Activated naive CD4-positive, alpha-beta T cell (primary cell): ENCODE measurements around the gene TSACC.
A peak's percentile ranks its signal among the peaks of the same experiment; 100 is the strongest.
"Not testable (repeated sequence)": the region's sequence is repeated elsewhere in the genome, so short reads cannot be mapped to it uniquely, and the experiment has no call there.

Experiments
- DNase-seq, 4 experiments: peaks; one replicate each; lab custom pipeline; 2025; lab: John Stamatoyannopoulos, UW

TSACC gene

GRCh38 chr1:156338180-156338976 is at the start of gene TSACC, which contains the start of gene CCT3:
TSS of gene TSACC (plus strand) at chr1:156338526. CDS start at chr1:156339758, 1,232 bp downstream.
TSS of gene CCT3 (minus strand) at chr1:156338292. CDS start at chr1:156338184, 108 bp downstream.
- peak; percentile 97 to 99 (median 98) for DNase-seq

GRCh38 chr1:156289857-156290256 is 48.5 kb upstream of the TSACC start:
- no peak for DNase-seq

DNA sequence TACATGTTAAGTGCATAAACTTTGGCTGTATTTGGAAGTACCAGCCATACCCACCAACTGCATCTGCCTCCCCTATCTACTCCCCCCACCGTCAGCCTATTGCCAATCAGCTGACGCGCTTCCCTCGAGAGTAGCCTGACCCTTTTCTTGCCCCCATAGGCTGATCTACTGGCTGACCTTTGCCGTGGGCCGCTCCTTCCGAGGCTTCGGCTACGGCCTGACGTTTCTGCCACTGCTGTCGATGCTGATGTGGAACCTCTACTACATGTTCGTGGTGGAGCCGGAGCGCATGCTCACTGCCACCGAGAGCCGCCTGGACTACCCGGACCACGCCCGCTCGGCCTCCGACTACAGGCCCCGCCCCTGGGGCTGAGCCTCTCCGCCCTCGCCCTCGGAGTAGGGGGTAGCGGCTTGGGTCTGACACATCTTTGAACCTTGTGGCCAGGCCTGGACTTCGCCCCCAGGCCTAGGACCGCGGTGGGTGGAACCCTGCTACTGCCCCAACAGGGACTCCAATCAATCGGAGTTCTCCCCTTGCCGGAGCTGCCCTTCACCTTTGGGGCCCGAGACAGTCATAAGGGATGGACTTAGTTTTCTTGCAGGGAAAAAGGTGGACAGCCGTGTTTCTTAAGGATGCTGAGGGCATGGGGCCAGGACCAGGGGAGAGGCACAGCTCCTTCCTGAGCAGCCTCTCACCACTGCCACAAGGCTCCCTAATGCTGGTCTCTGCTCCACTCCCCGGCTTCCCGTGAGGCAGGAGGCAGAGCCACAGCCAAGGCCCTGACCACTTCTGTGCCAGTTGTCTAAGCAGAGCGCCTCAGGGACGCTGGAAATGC is 46.9 kb upstream of the TSACC start:
- DNase-seq, result no peak

GRCh38 chr1:156293098-156293434 is 45.3 kb upstream of the TSACC start:
- DNase-seq, result no peak

DNA sequence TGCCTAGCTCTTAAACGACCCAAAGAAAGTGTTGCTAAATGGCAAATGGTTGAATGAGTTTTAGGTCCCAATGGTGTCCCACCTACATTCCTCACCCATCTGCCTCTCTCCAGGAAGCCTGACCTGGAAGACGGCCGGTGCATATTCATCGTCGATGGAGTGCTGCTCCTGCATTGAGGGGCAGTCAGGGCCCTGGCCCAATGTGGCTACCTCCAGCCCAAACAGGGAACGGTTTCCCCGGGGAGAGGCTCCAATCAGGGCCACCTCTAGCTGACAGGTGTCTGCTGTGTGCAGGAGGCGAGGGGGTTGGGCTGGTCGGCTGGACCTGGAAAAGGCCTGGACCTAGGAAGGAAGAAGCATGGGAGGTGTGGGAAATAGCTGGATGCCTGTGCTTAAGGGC is 44.4 kb upstream of the TSACC start:
- no peak for DNase-seq

- DNase-seq, result peak in 2 of 4 experiments; percentile 28 to 42
These were observed 42.9 kb upstream of the TSACC start, which contains the start of gene GLMP for GRCh38 chr1:156295391-156295947. TSS of gene GLMP (minus strand) at chr1:156295679. CDS start at chr1:156295645, 34 bp downstream.

GRCh38 chr1:156298852-156299357 is 39.4 kb upstream of the TSACC start, which contains the start of gene VHLL:
TSS of gene VHLL (minus strand) at chr1:156299307. CDS start at chr1:156299189, 118 bp downstream.
- no peak for DNase-seq

DNA sequence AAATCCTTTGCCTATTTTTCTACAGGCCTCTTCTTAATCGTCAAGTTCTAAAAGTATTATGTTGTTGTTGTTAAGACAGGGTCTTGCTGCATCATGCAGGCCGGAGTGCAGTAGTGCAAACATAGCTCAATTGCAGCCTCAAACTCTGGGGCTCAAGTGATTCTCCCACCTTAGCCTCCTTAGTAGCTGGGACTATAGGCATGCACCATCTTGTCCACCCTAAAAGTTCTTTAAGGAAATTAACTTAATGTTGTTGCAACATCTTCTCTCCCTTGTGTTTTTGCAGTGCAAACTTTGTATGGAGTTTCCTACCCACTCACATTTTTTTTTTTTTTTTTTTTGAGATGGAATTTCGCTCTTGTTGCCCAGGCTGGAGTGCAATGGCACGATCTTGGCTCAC is 35.1 kb upstream of the TSACC start:
- DNase-seq, result no peak

- no peak for DNase-seq
These were observed 33.1 kb upstream of the TSACC start for GRCh38 chr1:156305215-156305614.

- no peak for DNase-seq
These were observed 30.2 kb upstream of the TSACC start for GRCh38 chr1:156308078-156308477.

DNA sequence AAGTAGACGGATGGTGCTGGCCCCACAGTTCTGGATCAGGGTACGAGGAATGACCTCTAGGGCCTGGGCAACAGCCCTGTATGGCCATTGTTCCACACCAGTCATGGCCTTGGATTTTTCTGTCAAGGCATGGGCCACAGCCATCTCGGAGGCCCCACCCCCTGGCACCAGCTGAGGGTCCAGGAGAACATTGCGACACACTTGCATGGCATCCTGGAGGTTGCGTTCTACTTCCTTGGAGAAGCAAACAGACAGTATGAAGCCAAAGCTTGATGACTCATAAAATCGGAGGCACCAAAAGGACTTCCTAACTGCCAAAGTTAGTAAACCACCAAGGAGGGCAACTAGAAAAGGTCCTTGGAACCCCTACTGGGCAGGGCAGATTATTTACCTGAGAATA is 27.4 kb upstream of the TSACC start:
- DNase-seq, result no peak

DNA sequence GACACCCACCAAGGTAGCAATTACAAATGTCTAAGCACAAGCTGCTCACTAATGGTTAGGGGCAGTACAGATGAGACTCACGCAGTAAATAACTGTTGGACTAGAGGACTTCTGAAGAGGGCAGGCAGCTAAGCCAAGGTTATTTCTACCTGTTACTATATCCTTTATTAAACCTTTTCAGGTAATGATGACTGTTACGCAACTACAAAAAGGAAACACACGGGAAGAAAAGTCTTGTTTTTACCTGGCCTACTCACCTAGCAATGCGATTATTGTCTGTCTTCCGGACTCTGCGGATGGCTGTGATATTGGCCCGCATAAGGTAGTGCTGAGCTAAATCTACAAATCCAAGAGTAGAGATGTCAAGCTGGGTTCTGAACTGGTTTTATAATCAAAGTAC is 21.4 kb upstream of the TSACC start:
- DNase-seq, result no peak

GRCh38 chr1:156319664-156320063 is 18.7 kb upstream of the TSACC start:
- DNase-seq, result no peak

DNA sequence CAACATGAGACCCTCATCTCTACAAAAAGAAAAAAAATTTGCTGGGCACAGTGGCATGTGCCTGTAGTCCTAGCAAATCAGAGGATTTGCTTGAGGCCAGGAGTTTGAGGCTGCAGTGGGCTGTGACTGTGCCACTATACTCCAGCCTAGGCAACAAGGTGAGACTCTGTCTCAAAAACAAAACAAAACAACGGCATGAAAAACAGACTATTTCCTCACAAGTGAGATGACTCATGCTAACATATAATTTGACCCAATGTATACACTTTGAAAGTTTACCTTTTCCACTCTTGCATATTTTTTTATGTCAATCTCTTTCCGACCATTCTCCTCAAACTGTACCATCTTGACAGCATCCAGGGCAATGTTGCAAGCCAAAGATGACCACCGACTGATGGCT is 17.8 kb upstream of the TSACC start:
- no peak for DNase-seq

DNA sequence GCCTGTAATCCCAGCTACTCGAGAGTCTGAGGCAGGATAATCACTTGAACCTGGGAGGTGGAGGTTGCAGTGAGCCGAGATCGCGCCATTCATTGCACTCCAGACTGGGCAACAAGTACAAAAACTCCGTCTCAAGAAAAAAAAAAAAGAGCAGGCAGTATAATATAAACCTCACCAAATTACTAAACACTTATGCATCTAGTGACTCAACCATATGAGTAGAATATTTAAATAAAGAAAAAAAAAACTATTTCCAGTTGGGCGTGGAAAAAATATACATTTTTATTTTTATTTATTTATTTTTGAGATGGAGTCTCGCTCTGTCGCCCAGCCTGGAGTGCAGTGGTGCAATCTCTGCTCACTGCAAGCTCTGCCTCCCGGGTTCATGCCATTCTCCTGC is 15.1 kb upstream of the TSACC start:
- not testable (repeated sequence) for DNase-seq

DNA sequence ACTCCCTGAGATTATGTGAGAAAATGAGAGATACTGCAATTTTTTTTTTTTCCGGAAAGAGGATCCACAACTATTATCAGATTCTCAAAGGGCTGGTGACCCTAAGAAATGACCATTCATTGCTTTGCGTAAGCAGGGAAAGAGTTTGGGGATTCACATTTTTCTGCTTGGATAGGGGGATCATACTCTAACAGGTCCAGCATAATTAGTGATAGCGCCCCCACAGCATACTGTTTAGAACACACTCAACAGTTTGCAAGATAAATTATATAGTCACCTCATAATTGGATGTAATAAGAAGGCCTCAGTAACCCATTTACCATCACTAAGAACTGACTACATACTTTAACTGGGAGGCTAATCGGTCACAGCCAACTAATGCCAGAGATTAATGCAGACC is 2.1 kb upstream of the TSACC start:
- DNase-seq, result no peak

DNA sequence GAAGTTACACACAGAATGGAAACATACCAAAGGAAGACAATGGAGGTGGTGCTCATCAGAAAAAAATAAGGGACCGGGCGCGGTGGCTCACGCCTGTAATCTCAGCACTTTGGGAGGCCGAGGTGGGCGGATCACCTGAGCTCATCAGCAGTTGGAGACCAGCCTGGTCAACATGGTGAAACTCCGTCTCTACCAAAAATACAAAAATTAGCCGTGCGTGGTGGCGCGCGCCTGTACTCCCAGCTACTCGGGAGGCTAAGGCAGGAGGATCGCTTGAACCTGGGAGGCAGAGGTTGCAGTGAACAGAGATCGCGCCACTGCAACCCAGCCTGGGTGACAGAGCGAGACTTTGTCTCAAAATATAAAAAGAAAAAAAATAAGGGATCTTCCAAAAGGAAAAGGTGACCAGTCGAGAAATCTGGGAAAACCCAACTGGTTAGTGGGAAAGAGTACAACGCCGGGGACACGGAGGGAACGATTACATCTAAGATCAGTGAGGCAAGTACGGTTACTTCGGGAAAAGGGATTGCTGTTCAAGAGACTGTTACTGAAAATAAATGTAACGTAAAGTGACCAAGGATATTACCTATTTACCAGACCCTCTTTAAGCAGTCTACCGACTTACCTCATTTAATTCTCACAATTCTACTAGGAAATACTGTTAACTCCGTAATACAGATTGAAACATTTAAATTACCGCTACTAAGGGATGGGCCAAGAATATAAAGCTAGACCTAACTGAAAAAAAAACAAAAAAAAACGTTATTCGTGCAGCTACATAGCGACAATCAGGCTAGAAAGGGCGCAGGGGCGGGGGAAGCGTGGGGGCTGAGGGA is 1.1 kb upstream of the TSACC start:
- DNase-seq, result no peak

DNA sequence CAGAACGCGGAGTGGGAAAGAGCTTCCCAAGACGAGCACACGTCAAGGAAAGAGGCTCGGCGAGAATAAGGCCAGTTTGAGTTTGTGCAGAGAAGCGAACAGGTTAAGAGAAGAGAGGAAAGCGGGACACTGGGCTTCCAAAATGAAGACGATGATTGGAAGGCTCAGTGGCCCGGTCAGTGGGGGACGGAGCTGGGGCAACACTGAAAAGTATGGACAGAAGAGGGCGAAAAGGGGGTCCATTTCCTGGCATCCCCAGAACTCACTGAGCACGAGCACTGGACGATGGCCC is 492 bp upstream of the TSACC start:
- DNase-seq, result peak in 2 of 4 experiments; percentile 8 to 18

DNA sequence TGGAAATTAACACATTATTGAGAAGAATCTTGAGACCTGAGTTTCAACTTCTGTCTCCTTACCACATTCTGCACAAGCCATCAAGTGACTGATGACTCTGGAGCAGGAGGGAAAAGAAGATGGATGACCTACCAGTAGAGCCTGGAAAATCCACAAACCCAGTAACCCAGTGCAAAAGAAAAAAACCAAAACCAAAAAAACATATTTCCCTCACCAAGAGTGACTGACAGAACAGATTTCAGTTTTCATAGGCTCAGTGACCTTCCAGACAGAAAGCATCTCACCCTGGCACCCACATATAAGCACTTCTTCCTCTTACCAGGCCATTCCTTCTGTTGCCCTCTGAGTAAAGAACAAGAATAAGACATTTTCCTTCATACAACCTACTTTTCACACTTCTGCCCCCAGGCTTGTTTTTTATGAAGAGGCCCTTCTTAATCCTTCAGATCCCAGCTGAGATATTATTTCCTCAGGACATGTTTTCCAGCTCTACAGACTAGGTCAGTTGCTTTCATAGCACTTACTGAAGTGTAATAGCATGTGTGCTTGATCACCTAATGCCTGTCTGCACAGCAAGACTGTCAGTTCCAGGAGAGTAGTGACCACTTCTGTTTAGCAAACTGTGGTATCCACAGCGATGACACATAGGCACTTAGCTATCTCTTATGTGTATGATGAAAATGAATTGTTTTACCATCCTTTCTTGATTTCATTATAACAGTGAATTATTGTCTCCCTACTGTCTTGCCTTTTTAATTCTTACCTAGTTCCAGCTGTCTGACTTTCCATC is 4.0 kb downstream of the TSACC start:
- DNase-seq, result no peak

GRCh38 chr1:156344409-156344808 is 6.1 kb downstream of the TSACC start:
- DNase-seq, result no peak

DNA sequence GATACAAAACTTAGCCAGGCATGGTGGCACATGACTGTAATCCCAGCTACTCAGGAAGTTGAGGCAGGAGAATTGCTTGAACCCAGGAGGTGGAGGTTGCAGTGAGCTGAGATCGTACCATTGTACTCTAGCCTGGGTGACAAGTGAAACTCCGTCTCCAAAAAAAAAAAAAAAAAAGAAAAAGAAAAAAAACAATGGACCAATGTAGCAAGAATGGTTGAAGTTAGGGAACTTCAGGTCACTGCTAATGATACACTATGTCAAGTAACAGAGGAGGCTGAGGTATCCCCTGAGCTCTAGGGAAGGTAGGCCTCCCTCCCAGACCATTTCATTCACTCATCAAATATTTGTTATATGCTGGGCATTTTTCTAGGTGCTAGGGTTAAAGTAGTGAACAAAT is 7.7 kb downstream of the TSACC start:
- DNase-seq, result not testable (repeated sequence)
